ENCODE results near the gene DCN. TPM values are rescaled to one million over a fixed set of nuclear protein-coding genes. Genes with fewer than 3 reads are reported as not detected.

DCN gene
- total RNA-seq, 4 donors from 2014 or later, result 610 to 3,671 (median 2,794) TPM

GRCh38 chr12:91127306-91127705, 55.3 kb downstream of the DCN start:
- TF ChIP-seq, protein P1, sequence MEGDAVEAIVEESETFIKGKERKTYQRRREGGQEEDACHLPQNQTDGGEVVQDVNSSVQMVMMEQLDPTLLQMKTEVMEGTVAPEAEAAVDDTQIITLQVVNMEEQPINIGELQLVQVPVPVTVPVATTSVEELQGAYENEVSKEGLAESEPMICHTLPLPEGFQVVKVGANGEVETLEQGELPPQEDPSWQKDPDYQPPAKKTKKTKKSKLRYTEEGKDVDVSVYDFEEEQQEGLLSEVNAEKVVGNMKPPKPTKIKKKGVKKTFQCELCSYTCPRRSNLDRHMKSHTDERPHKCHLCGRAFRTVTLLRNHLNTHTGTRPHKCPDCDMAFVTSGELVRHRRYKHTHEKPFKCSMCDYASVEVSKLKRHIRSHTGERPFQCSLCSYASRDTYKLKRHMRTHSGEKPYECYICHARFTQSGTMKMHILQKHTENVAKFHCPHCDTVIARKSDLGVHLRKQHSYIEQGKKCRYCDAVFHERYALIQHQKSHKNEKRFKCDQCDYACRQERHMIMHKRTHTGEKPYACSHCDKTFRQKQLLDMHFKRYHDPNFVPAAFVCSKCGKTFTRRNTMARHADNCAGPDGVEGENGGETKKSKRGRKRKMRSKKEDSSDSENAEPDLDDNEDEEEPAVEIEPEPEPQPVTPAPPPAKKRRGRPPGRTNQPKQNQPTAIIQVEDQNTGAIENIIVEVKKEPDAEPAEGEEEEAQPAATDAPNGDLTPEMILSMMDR (IDR thresholded peaks at IDR 0.05; ENCODE audit: low read depth), result no peak

GRCh38 chr12:91126516-91126915, 56.1 kb downstream of the DCN start:
- TF ChIP-seq, protein P1 (IDR thresholded peaks at IDR 0.05; ENCODE audit: low read depth), result no peak

- TF ChIP-seq, protein P1 (IDR thresholded peaks at IDR 0.05; ENCODE audit: low read depth), result no peak
These were observed 59.2 kb downstream of the DCN start for GRCh38 chr12:91123236-91123916.

DNA sequence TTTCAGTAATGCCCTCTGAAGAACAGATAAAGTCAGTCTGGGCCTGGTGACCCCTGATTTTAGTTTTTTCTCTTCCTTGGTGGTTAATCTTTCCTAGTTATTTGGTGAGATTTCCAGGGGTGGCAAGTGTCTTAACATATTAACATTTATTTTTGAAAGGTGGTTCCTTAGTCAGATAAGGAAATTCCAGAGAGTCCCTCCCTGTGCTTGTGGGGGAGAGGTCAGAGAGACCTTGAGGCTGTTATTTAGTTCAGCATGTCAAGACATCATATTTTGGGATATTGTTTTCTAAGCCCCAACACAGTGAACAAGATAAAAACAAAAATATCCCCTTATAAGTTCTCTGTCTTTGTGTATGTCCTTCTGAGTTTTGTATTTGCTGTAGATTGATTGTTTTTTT, 61.8 kb downstream of the DCN start:
- TF ChIP-seq, protein P1 (IDR thresholded peaks at IDR 0.05; ENCODE audit: low read depth), result no peak

DNA sequence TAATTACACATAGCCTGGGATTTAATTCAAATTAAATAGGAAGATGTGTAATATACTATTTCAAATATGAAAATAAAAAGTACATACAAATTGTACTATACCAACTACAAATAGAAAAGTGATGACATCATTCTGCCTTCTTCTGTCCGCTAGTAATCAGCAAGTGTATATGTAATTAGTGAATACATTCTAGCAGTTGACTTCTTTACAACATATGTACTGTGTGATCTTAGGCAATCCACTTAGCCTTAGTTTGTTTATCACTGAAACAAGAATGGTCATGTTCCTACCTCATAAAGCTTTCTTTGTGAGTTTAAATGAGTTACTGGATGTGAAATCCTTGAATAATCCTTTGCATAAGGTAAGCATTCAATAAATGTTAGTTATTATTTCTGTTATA, 63.5 kb downstream of the DCN start:
- TF ChIP-seq, protein P1 (IDR thresholded peaks at IDR 0.05; ENCODE audit: low read depth), result no peak

- TF ChIP-seq, protein P1 (IDR thresholded peaks at IDR 0.05; ENCODE audit: low read depth), result no peak
These were observed 69.0 kb downstream of the DCN start for GRCh38 chr12:91113621-91114020.

DNA sequence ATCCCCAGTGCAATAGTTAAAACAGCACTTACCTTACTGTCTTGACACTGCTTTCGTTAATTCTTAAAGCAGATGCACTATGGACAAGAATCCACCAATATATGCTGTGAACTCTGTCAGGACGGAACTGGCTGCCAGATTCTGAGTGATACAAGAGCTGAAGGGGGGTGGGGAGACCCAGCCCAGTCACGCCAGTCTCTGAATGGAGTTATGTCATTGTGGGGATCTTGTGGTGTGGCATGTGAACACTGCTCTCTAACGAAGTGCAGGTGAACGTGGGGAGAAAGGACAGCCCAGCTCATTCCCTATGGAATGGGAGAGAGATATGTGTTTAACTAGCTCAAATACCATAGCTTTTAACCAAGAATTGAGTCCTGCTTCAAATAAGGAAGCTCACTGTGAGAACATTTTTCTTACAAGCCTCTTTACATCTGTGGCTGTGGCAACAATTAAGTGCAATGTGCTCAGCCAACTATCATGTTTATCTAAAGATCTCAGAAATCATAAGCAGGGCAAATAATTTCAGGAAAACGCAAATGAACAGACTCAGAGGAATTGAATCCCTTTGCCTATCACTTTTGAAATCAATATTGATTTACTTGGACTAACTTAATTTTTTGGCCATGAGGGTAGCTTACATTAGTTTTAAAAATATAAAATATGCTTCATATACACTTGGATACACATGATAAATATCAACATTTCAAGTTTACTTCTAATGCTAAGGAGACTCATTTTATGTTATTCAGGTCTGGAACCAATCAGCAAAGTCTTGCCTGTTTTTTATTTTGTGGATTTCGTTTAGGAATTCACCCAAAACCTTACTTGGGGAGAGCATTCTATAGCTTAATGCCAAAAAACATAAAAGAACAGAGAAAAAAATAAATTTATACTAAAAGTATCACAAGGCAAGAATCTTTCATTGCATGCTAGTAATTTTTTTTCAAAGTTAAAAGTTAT, 71.0 kb downstream of the DCN start, which contains the start of gene LUM:
Gene LUM, minus strand, starts transcription at position 129 of the 960 bp plus-strand sequence. CDS start 2,515 bp downstream, outside the sequence.
- TF ChIP-seq, protein P1 (IDR thresholded peaks at IDR 0.05; ENCODE audit: low read depth), result no peak
